ENCODE data around the gene MMP25. TPM values are rescaled to one million over a fixed set of nuclear protein-coding genes. Genes with fewer than 3 reads are reported as not detected.
A peak's percentile ranks its signal among the peaks of the same experiment; 100 is the strongest.

Gene MMP25
- total and polyA plus RNA-seq, 9 of the 15 experiments (the other 6 are each of a cell fraction or from before 2014, with no cell fraction given): 0.03 to 0.04 TPM; not detected in 7

GRCh38 chr16:3035289-3035971 is 10.9 kb upstream of the MMP25 start:
- ChIA-PET POLR2A (interaction anchor here (0.7 to 1.4 kb wide), 6 partner anchors 10 to 1657 kb away, joined by 3 to 7 read pairs (median 4); partner anchors contain the start of genes HCFC1R1, MMP25 and THOC6), CTCF (ENCODE audit: low intra/inter-chr PET ratio) (no interaction called here)
- intact Hi-C loops (cut with micrococcal nuclease) (no loop called here), in situ Hi-C loops (cut with MboI) (no loop called here)
- WGBS (ENCODE audit: insufficient coverage, low coverage, missing lambda C conversion rate): 5% methylated on average over 19 of the region's 19 CpGs
- no peak overlapping the region for H3K4me2 ChIP-seq (ENCODE audit: insufficient read depth, low read length)
- peaks cover 11% of the 10 kb centered on the region for H4K20me1 ChIP-seq (replicated peaks; ENCODE audit: control insufficient read depth, insufficient read depth, low read length)
- H3K79me2 ChIP-seq (ENCODE audit: control insufficient read depth, insufficient read depth, low read length): no peaks in the 10 kb centered on the region
- ATAC-seq (no peak), DNase-seq (ENCODE audit: extremely low read depth in 1 of 4, low spot score in 3 of 4) (no peak), FAIRE-seq (no peak)
- H3K27ac ChIP-seq (ENCODE audit: extremely low read depth, low read depth, low read length): no peak overlapping the region
- H2AFZ ChIP-seq (ENCODE audit: low read depth, low read length): no peak overlapping the region
- H3K27me3 ChIP-seq (ENCODE audit: control insufficient read depth in 2 of 2, insufficient read depth in 2 of 2, low read length in 2 of 2): peaks cover 57 to 83% of the 10 kb centered on the region in 2 experiments
- H3K4me3 ChIP-seq: no peak overlapping the region
- no peaks in the 10 kb centered on the region for H3K9me1 ChIP-seq (ENCODE audit: control insufficient read depth, insufficient read depth, low read length)
- no TSS peak for BruUV-seq (replicated peaks)
- H3K4me1 ChIP-seq (replicated peaks in 1 of 2; ENCODE audit: control insufficient read depth in 2 of 2, insufficient read depth in 2 of 2, low read length in 2 of 2): peaks cover 0 to 28% of the 10 kb centered on the region in 2 experiments; a peak in 4 of 5 replicates
- H3K36me3 ChIP-seq (ENCODE audit: control insufficient read depth, insufficient read depth, low read length): no peaks in the 10 kb centered on the region
- no peak overlapping the region for H3K9ac ChIP-seq (ENCODE audit: insufficient read depth in 1 of 2, low read depth in 2 of 2, low read length in 2 of 2)
- 0 out of 4 replicates have a peak, but pooled peaks of 1 of the 2 experiments have one; percentile 39 for TF ChIP-seq TEAD1 (CRISPR knock-in tag; IDR thresholded peaks at IDR 0.05)
- TF ChIP-seq EZH2 (IDR thresholded peaks at IDR 0.05; ENCODE audit: borderline replicate concordance, low read depth, low read length): peak; percentile 57; the same call in 1 of the 2 replicates
- no peak for TF ChIP-seq MEIS2 (IDR thresholded peaks at IDR 0.05; ENCODE audit: partially characterized antibody)
- H3K9me3 ChIP-seq (replicated peaks; ENCODE audit: control insufficient read depth, insufficient read depth, low read depth, low read length): no peaks in the 10 kb centered on the region

Data from K562 (cell line).